Aorta (tissue), 5 donors: ENCODE results near the gene ELN. TPM values are rescaled to one million over a fixed set of nuclear protein-coding genes. Genes with fewer than 3 reads are reported as not detected.

Experiments used
- ATAC-seq: fragments of 200-7000 bp; cut with Tn5 transposase; one replicate; pipeline ENCODE4 v1.9.1; 2022; ENCODE audit warnings: moderate library complexity; ENCODE audit not compliant: low FRiP score
- DNase-seq, 2 donors: peaks; one replicate each; pipeline ENCODE4 v3.0.0-alpha.2; 2020
- H3K27ac ChIP-seq, 2 donors: one replicate each; pipeline ENCODE4 v1.5.1; 2013; ENCODE audit warnings: low read length in 2 of 2, mild to moderate bottlenecking in 2 of 2, moderate library complexity in 2 of 2, control low read depth in 1 of 2, inconsistent platforms in 1 of 2, low read depth in 1 of 2
- H3K27me3 ChIP-seq, 2 donors: one replicate each; pipeline ENCODE4 v1.6.1; 2013; ENCODE audit warnings: control low read depth in 1 of 2, low read length in 1 of 2, mild to moderate bottlenecking in 1 of 2, moderate library complexity in 1 of 2; ENCODE audit not compliant: insufficient read depth in 2 of 2, control insufficient read depth in 1 of 2
- H3K36me3 ChIP-seq, 2 donors: one replicate each; pipeline ENCODE4 v1.6.1; 2013; ENCODE audit warnings: control low read depth in 1 of 2, low read length in 1 of 2, mild to moderate bottlenecking in 1 of 2; ENCODE audit not compliant: insufficient read depth in 2 of 2, control insufficient read depth in 1 of 2
- H3K4me1 ChIP-seq, 2 donors: one replicate each; pipeline ENCODE4 v1.6.1; 2013; ENCODE audit warnings: low read length in 2 of 2, control low read depth in 1 of 2, mild to moderate bottlenecking in 1 of 2, moderate library complexity in 1 of 2; ENCODE audit not compliant: insufficient read depth in 2 of 2, control insufficient read depth in 1 of 2
- H3K4me3 ChIP-seq, 2 donors: one replicate each; pipeline ENCODE4 v1.5.1; 2013; ENCODE audit warnings: low read length in 2 of 2, control low read depth in 1 of 2, mild to moderate bottlenecking in 1 of 2
- H3K9me3 ChIP-seq: one replicate; pipeline ENCODE4 v1.6.1; 2013; ENCODE audit warnings: mild to moderate bottlenecking, low read length; ENCODE audit not compliant: control insufficient read depth
- WGBS, 2 donors: extraction: QIAGEN DNeasy Blood & Tissue Kit; methylation state at CpG; one replicate each; pipeline ENCODE4 v1.1.7; 2013; 5-methylcytosine and 5-hydroxymethylcytosine counted together
- intact Hi-C, 2 donors: fragments of 100-400 bp; cut with DNase I; formaldehyde crosslinking; loops; one replicate each; pipeline versions ENCODE4 v1.14.2 to v1.15.0; 2022
- polyA plus RNA-seq, 2 donors: library from polyadenylated mRNA; stranded (reverse); fragments of 200-250 nt; gene quantifications; one replicate each; pipeline ENCODE4 v1.2.3, GENCODE V29; 2013
- total RNA-seq, 2 donors: library from RNA; stranded (reverse); fragmentation: NEBNext Ultra II Directional; extraction: Animal tissue kit (Norgen Biotek cat#: 25700); gene quantifications; one replicate each; pipeline ENCODE4 v1.2.1, GENCODE V29; 2021
- donor health status: healthy with polysubstance abuse.
- donor health status: Bipolar disorder and iron deficiency.
- donor health status: DM: no; HTN: no; CAD: no.
- donor health status: DM: no; HTN: no; CAD: no.
- donor health status: DM: yes; HTN: yes; CAD: no.

The ELN gene
- total and polyA plus RNA-seq, 4 donors = 262 to 1,097 (median 696) TPM

DNA sequence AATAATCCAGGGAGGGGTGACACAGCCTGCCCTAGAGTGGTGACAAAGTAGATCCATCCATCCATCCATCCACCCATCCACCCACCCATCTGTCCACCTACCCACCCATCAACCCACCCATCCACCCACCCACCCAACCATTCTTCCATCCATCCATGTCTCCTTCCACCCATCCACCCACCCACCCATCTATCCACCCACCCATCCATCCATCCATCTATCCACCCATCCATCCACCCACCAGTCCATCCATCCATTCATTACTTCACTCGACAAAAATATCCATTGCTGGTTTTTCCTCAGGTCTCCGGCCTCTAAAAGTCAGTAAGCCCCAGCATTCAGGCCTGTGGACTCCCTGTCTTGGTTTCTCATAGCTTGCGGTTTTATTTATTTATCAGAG, 43.1 kb downstream of the ELN start:
- no peak for DNase-seq
- intact Hi-C loops = no loop called here
- no peaks in the 10 kb centered on the region for H3K27me3 ChIP-seq
- H3K36me3 ChIP-seq = peaks cover 0 to 1% of the 10 kb centered on the region in 2 donors
- no peak overlapping the region for H3K4me3 ChIP-seq
- ATAC-seq = no peak
- no peak overlapping the region for H3K27ac ChIP-seq
- 50 to 61% methylated on average over 3 of the region's 3 CpGs for WGBS, 2 donors
- H3K9me3 ChIP-seq = no peaks in the 10 kb centered on the region
- H3K4me1 ChIP-seq = no peaks in the 10 kb centered on the region

DNA sequence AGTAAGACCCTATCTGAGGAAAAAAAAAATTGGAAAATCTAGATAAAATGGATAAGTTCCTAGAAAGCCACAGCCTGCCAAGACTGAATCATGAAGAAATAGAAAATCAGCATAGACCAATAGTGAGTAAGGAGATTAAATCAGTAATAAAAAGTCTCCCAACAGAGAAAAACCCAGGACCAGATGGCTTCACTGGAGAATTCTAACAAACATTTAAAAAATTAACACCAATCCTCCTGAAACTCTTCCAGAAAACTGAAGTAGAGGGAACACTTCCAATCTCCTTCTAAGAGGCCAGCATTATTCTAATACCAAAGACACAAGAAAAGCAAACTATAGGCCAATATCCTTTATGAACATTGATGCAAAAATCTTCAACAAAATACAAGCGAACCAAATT, 46.8 kb downstream of the ELN start:
- H3K27me3 ChIP-seq = no peaks in the 10 kb centered on the region
- no peak for ATAC-seq
- no peaks in the 10 kb centered on the region for H3K9me3 ChIP-seq
- no peaks in the 10 kb centered on the region for H3K36me3 ChIP-seq
- H3K4me1 ChIP-seq = no peaks in the 10 kb centered on the region
- no peak for DNase-seq
- no peak overlapping the region for H3K4me3 ChIP-seq
- intact Hi-C loops = no loop called here
- H3K27ac ChIP-seq = no peak overlapping the region
- WGBS, 2 donors = 76 to 84% methylated on average over 1 of the region's 1 CpG

DNA sequence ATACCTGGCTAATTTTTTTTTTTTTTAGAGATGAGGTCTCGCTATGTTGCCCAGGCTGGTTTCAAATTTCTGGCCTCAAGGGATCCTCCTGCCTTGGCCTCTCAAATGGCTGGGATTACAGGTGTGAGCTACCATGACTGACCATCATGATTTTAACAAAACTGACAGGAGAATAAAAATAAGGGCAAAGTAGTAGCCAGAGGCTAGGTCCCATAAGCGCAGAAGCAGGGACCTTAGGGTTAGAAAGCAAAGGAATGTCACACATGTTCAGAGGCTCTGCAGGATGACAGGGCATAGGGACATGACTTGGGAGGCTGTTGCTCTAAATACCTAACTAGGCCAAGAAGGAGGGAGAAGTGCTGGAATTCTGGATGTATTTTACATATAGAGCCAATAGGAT, 50.5 kb downstream of the ELN start:
- intact Hi-C loops = no loop called here
- DNase-seq = no peak
- Histone ChIP-seq H3K9me3 (no peaks in the 10 kb centered on the region), H3K4me3 (no peak overlapping the region), H3K27me3 (no peaks in the 10 kb centered on the region), H3K36me3 (no peaks in the 10 kb centered on the region), H3K27ac (no peak overlapping the region), H3K4me1 (no peaks in the 10 kb centered on the region)
- no peak for ATAC-seq
- WGBS, 2 donors = 97% methylated on average over 2 of the region's 2 CpGs

DNA sequence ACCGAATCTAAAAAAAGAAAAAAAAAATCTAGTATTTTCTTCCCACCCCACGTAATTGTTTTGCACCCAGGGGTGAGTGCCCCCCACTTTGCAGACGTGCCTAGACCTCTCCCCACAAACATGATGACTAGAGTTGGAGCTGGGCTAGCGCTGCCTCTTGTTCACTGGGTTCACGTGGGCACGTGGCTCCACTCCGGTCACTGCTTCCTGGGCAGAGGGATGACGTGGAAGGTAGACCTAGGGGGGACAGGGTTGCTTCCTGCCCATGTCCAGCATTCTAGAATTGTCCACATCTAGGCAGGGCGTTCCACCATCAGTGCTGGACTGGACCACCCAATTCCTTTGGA, 54.8 kb downstream of the ELN start:
- no peak for ATAC-seq
- H3K9me3 ChIP-seq = no peaks in the 10 kb centered on the region
- H3K4me1 ChIP-seq = peaks cover 0 to 3% of the 10 kb centered on the region in 2 donors
- no peak overlapping the region for H3K4me3 ChIP-seq
- no peaks in the 10 kb centered on the region for H3K27me3 ChIP-seq
- H3K36me3 ChIP-seq = no peaks in the 10 kb centered on the region
- WGBS, 2 donors = 88 to 90% methylated on average over 9 of the region's 9 CpGs
- DNase-seq = no peak
- H3K27ac ChIP-seq = no peak overlapping the region
- intact Hi-C loops = loop anchor here in 1 of 2 donors (5.0 kb wide), 1 partner anchor 95 kb away; no protein-coding TSS in a partner anchor

DNA sequence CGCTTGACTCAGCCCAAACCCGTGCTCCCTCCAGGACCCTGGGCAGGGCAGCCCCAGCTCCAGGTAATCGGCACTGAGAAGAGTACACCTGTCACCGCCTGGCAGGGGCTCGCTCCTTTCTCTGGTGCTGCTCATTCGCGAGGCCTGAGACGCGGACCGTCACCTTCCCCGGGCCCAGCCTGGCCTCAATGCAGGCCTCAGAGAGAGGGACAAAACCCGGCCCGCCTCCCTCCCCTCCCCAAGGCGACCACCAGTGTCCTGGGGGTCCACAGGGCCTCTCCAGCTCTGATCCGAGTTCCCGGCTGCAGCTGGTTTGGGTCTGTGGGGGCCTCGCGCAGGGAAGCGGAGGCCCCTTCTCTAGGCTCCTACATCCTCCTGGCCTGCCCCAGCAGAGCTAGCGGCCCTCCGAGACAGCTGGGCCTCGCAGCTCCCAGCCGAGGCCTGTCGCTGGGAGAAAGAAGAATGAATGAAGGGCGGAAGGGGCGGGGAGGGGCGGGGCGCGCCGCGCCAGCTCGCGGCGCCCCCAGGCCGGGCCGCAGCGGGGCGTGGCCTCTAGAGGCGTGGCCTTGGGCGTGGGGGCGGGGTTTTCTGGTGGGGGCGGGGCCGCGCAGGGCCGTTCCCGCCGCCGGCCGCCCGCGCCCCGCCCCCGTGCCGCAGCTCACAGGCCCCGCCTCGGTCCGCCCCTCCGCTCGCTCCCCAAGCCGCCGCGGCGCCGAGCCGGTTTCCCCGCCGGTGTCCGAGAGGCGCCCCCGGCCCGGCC, 55.3 kb downstream of the ELN start, which contains the start of gene LIMK1:
Gene LIMK1 (plus strand): TSS at position 688 of the 760 bp plus-strand sequence. CDS start 187 bp downstream, outside the sequence.
- 10 to 16% methylated on average over 38 to 71 of the region's 71 CpGs for WGBS, 2 donors
- peak; percentile 89 for ATAC-seq
- H3K4me1 ChIP-seq = peaks cover 0 to 3% of the 10 kb centered on the region in 2 donors
- no peaks in the 10 kb centered on the region for H3K9me3 ChIP-seq
- intact Hi-C loops = loop anchor here in 1 of 2 donors (5.0 kb wide), 1 partner anchor 94 kb away; no protein-coding TSS in a partner anchor
- DNase-seq = peak; percentile 87 to 93
- H3K27me3 ChIP-seq = no peaks in the 10 kb centered on the region
- H3K4me3 ChIP-seq = peak within 1 kb of the TSS; percentile 93 to 98
- H3K36me3 ChIP-seq = no peaks in the 10 kb centered on the region
- no peak within 1 kb of the TSS for H3K27ac ChIP-seq

DNA sequence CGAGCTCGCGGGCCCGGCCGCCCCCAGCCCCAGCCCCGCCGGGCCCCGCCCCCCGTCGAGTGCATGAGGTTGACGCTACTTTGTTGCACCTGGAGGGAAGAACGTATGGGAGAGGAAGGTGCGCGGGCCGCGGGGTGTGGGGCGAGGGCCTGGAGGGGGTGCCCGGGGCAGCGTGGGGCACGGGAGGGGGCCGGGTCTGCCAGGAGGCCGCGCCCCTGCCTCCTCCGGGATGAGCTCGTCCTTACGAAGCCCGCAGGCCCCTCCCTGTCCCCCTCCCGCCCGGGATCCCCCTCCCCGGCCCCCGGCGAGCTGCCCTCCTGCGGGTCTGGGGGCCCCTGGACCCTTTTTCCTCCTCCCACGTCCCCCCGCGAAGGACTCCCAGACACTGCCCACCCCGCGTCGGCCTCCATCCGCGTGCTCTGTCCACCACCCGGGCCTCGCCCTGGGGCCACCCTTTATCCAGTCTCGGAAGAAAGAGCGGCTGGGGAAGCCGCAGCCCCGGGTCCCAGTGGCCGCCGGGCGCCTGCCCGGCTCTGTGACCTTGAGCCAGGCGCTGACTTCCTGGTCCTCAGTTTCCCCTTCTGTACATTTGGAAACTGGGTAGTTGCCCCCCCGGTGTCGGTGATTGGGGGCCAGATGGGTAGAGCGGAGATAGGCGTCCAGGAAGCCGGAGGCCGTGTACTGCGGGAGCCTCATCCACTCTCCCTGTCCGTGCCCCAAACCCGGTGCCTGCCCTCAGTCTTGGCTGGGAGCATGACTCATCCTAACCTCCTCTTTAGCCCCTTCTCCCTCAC, 56.2 kb downstream of the ELN start:
- Histone ChIP-seq H3K4me3 (peak overlapping the region; percentile 93 to 98), H3K27ac (no peak overlapping the region), H3K27me3 (no peaks in the 10 kb centered on the region), H3K9me3 (no peaks in the 10 kb centered on the region), H3K4me1 (peaks cover 0 to 3% of the 10 kb centered on the region in 2 donors), H3K36me3 (no peaks in the 10 kb centered on the region)
- 4 to 6% methylated on average over 28 to 61 of the region's 61 CpGs for WGBS, 2 donors
- peak; percentile 40 for ATAC-seq
- intact Hi-C loops = loop anchor here in 1 of 2 donors (5.0 kb wide), 1 partner anchor 93 kb away; no protein-coding TSS in a partner anchor
- peak; percentile 66 to 83 for DNase-seq

DNA sequence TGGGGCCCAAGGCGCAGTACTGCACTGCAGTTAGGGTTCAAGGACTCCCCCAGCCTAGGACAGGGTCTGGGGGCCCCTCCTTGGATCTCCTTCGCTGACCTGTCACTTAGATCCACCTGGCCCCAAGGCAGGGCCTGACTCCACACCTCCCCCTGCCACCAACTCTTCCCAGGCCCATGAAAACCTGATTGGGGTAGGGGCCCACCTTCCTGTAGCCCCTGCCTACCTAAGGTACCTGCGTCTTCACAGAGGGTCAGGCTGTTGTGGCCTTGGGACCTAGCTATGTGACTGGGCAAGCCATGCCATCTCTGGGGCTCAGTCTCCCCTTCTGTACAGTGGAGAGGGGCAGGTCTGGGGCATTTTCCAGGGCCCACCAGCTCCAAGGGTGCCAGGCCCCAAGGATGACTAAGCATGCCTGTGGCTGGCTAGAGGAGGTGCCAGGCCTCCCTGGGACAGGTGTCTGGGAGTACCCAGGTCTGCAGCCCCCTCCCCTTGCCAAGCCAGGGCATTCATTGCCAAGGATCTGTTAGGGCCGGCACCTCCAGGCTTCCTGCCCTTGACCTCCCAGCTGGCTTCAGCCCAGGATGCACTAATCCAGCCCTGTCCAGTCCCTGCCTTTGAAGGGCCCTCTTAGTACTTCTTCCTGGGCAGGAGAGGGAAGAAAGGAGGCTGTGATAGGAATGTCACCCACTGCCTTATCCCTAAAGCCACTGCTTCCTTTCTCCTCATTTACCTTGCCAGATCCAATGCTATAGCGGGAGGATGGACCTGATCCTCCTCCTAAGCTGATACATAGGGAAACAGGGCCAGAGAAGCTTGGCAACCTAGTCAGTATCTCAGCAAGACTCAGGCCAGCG, 57.0 kb downstream of the ELN start:
- no peaks in the 10 kb centered on the region for H3K27me3 ChIP-seq
- DNase-seq (no peak), ATAC-seq (no peak)
- intact Hi-C loops = loop anchor here in 1 of 2 donors (5.0 kb wide), 1 partner anchor 92 kb away; no protein-coding TSS in a partner anchor
- 69 to 77% methylated on average over 6 of the region's 6 CpGs for WGBS, 2 donors
- no peak overlapping the region for H3K4me3 ChIP-seq
- no peaks in the 10 kb centered on the region for H3K9me3 ChIP-seq
- no peak overlapping the region for H3K27ac ChIP-seq
- H3K36me3 ChIP-seq = no peaks in the 10 kb centered on the region
- H3K4me1 ChIP-seq = peaks cover 0 to 3% of the 10 kb centered on the region in 2 donors

DNA sequence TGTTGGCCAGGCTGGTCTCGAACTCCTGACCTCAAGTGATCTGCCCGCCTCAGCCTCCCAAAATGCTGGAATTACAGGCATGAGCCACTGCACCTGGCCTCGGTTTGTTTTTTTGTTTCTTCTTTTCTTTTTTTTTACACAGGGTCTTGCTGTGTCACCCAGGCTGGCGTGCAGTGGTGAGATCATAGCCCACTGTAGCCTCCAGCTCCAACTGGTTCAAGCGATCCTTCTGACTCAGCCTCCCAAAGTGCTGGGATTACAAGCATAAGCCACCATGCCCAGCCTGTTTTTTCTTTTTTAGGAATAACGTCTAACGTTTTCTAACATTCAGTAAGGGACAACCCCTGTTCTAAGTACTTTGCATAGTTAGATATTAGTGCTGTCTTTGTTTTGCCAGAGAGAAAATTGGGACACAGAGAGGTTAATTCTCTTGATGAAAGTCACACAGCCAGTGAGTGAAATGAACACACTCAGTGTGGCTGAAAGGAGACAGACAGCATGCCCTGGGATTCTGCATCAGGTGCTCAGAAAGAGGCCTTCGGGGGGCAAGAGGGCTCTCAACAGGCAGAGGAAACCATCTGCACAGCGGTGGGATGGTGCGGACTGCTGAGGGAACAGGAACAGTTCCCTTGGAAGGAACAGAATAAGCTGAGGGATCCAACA, 59.9 kb downstream of the ELN start:
- Histone ChIP-seq H3K4me1 (peaks cover 0 to 3% of the 10 kb centered on the region in 2 donors), H3K27ac (no peak overlapping the region), H3K27me3 (no peaks in the 10 kb centered on the region), H3K4me3 (no peak overlapping the region), H3K9me3 (no peaks in the 10 kb centered on the region), H3K36me3 (no peaks in the 10 kb centered on the region)
- DNase-seq (no peak), ATAC-seq (no peak)
- 93 to 96% methylated on average over 10 of the region's 10 CpGs for WGBS, 2 donors
- intact Hi-C loops = no loop called here
